Panc1 (cell line): ENCODE results near the gene NRG2.

Experiments
- POLR2AphosphoS5 ChIP-seq: IDR thresholded peaks from 2 replicates; pipeline ENCODE4 v1.6.1; 2012; ENCODE audit warnings: mild to moderate bottlenecking, low read depth, low read length, moderate library complexity
- SIN3A ChIP-seq: IDR thresholded peaks from 2 replicates; pipeline ENCODE4 v1.6.1; 2012; ENCODE audit warnings: low read depth, mild to moderate bottlenecking, low read length, moderate library complexity, borderline replicate concordance; ENCODE audit not compliant: insufficient read depth
- TCF7L2 ChIP-seq: IDR thresholded peaks from 2 replicates; pipeline ENCODE4 v1.6.1; 2011; ENCODE audit warnings: mild to moderate bottlenecking, low read depth, low read length, inconsistent platforms

DNA sequence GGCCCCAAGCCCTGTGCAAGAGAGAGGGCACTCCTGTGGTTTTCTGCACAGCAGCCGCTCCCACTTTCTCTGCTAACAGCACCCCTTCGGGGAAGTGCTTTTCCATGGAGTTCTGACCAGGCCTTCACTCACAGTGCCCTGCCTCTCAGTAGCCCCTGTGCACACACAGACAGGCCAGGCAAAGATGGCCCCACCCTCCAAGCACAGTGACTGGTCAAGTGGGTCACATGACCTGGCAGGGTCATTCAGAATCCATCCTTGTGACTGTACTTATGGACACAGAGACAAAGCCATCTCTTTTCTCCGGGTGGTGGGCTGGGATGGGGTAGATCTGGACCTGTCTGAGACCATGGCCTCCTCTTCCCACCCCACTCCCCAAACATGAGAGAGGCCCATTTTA is 165.0 kb downstream of the NRG2 start:
- TF ChIP-seq TCF7L2 (no peak), SIN3A (no peak), POLR2AphosphoS5 (no peak)
